GM23338 (cell line): ENCODE results near the gene CLASP2.

Experiments
- CREB1 ChIP-seq: fragments of 250-450 bp; sonication (Bioruptor Pico); IDR thresholded peaks from 2 replicates; pipeline ENCODE4 v1.5.0; 2020; ENCODE audit warnings: low read depth, mild to moderate bottlenecking, moderate library complexity
- CTCF ChIP-seq, 2 experiments: fragments of 200-600 bp in 1 of 2; sonication (generic) in 1 of 2; conservative IDR thresholded peaks; 2 replicates each; pipeline versions ENCODE4 v1.5.1 to v1.6.1; 2016 to 2017; ENCODE audit warnings: antibody characterized with exemption in 2 of 2, low read depth in 2 of 2, mild to moderate bottlenecking in 2 of 2, moderate library complexity in 1 of 2
- ETS1 ChIP-seq: IDR thresholded peaks from 2 replicates; pipeline ENCODE4 v1.6.1; 2016; ENCODE audit warnings: antibody characterized with exemption
- EZH2 ChIP-seq: fragments of 200-600 bp; sonication (generic); IDR thresholded peaks from one replicate; pipeline ENCODE4 v1.8.0; 2017; ENCODE audit warnings: antibody characterized with exemption, mild to moderate bottlenecking, low read depth; ENCODE audit not compliant: unreplicated experiment
- EZH2phosphoT487 ChIP-seq: fragments of 200-600 bp; sonication (generic); IDR thresholded peaks from one replicate; pipeline ENCODE4 v1.8.1; 2018; ENCODE audit warnings: antibody characterized with exemption; ENCODE audit not compliant: unreplicated experiment
- JUNB ChIP-seq: IDR thresholded peaks from one replicate; pipeline ENCODE4 v1.6.1; 2016; ENCODE audit warnings: antibody characterized with exemption; ENCODE audit not compliant: unreplicated experiment
- NANOG ChIP-seq: IDR thresholded peaks from 2 replicates; pipeline ENCODE4 v1.6.1; 2016; ENCODE audit warnings: antibody characterized with exemption, borderline replicate concordance
- POLR2AphosphoS5 ChIP-seq: IDR thresholded peaks from 2 replicates; pipeline ENCODE4 v1.6.1; 2016; ENCODE audit warnings: antibody characterized with exemption, low read depth
- REST ChIP-seq: IDR thresholded peaks from one replicate; pipeline ENCODE4 v1.6.1; 2018; ENCODE audit warnings: antibody characterized with exemption; ENCODE audit not compliant: unreplicated experiment
- ZNF114 ChIP-seq: fragments of 250-450 bp; sonication (Bioruptor Pico); IDR thresholded peaks from 2 replicates; pipeline ENCODE4 v1.5.0; 2020; ENCODE audit warnings: mild to moderate bottlenecking, moderate library complexity
- ZNF331 ChIP-seq: fragments of 250-450 bp; sonication (Bioruptor Pico); IDR thresholded peaks from 2 replicates; pipeline ENCODE4 v1.5.0; 2020; ENCODE audit warnings: low read depth, mild to moderate bottlenecking, moderate library complexity
- TF ChIP-seq, protein P1 (sequence below): fragments of 250-450 bp; sonication (Bioruptor Pico); IDR thresholded peaks from 2 replicates; pipeline ENCODE4 v1.5.0; 2020; ENCODE audit warnings: mild to moderate bottlenecking, moderate library complexity

GRCh38 chr3:33694944-33695343 lies 23.1 kb downstream of the CLASP2 start:
- no peak for TF ChIP-seq ZNF114
- TF ChIP-seq CTCF (conservative IDR thresholded peaks at IDR 0.05; ENCODE audit: low read depth in 2 of 2) = no peak
- TF ChIP-seq POLR2AphosphoS5 = no peak
- TF ChIP-seq EZH2 = no peak
- no peak for TF ChIP-seq REST
- TF ChIP-seq EZH2phosphoT487 = no peak
- no peak for TF ChIP-seq NANOG
- no peak for TF ChIP-seq ZNF331
- no peak for TF ChIP-seq CREB1 (CRISPR knock-in tag)
- TF ChIP-seq JUNB = no peak
- TF ChIP-seq ETS1 = no peak
- TF ChIP-seq, protein P1, sequence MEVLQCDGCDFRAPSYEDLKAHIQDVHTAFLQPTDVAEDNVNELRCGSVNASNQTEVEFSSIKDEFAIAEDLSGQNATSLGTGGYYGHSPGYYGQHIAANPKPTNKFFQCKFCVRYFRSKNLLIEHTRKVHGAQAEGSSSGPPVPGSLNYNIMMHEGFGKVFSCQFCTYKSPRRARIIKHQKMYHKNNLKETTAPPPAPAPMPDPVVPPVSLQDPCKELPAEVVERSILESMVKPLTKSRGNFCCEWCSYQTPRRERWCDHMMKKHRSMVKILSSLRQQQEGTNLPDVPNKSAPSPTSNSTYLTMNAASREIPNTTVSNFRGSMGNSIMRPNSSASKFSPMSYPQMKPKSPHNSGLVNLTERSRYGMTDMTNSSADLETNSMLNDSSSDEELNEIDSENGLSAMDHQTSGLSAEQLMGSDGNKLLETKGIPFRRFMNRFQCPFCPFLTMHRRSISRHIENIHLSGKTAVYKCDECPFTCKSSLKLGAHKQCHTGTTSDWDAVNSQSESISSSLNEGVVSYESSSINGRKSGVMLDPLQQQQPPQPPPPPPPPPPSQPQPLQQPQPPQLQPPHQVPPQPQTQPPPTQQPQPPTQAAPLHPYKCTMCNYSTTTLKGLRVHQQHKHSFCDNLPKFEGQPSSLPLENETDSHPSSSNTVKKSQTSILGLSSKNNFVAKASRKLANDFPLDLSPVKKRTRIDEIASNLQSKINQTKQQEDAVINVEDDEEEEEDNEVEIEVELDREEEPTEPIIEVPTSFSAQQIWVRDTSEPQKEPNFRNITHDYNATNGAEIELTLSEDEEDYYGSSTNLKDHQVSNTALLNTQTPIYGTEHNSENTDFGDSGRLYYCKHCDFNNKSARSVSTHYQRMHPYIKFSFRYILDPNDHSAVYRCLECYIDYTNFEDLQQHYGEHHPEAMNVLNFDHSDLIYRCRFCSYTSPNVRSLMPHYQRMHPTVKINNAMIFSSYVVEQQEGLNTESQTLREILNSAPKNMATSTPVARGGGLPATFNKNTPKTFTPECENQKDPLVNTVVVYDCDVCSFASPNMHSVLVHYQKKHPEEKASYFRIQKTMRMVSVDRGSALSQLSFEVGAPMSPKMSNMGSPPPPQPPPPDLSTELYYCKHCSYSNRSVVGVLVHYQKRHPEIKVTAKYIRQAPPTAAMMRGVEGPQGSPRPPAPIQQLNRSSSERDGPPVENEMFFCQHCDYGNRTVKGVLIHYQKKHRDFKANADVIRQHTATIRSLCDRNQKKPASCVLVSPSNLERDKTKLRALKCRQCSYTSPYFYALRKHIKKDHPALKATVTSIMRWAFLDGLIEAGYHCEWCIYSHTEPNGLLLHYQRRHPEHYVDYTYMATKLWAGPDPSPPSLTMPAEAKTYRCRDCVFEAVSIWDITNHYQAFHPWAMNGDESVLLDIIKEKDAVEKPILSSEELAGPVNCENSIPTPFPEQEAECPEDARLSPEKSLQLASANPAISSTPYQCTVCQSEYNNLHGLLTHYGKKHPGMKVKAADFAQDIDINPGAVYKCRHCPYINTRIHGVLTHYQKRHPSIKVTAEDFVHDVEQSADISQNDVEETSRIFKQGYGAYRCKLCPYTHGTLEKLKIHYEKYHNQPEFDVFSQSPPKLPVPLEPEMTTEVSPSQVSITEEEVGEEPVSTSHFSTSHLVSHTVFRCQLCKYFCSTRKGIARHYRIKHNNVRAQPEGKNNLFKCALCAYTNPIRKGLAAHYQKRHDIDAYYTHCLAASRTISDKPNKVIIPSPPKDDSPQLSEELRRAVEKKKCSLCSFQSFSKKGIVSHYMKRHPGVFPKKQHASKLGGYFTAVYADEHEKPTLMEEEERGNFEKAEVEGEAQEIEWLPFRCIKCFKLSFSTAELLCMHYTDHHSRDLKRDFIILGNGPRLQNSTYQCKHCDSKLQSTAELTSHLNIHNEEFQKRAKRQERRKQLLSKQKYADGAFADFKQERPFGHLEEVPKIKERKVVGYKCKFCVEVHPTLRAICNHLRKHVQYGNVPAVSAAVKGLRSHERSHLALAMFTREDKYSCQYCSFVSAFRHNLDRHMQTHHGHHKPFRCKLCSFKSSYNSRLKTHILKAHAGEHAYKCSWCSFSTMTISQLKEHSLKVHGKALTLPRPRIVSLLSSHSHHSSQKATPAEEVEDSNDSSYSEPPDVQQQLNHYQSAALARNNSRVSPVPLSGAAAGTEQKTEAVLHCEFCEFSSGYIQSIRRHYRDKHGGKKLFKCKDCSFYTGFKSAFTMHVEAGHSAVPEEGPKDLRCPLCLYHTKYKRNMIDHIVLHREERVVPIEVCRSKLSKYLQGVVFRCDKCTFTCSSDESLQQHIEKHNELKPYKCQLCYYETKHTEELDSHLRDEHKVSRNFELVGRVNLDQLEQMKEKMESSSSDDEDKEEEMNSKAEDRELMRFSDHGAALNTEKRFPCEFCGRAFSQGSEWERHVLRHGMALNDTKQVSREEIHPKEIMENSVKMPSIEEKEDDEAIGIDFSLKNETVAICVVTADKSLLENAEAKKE (CRISPR knock-in tag) = no peak
